Ishikawa (cell line): Measurements from ENCODE around the gene GSTA5.

Source experiments
- CEBPB ChIP-seq: IDR thresholded peaks from 2 replicates; pipeline ENCODE4 v1.6.1; 2012
- CREB1 ChIP-seq: IDR thresholded peaks from 2 replicates; pipeline ENCODE4 v1.6.1; 2012; ENCODE audit warnings: low read depth
- EGR1 ChIP-seq: IDR thresholded peaks from 2 replicates; pipeline ENCODE4 v1.6.1; 2012
- EP300 ChIP-seq: IDR thresholded peaks from 2 replicates; pipeline ENCODE4 v1.6.1; 2012; ENCODE audit warnings: borderline replicate concordance
- FOXM1 ChIP-seq: IDR thresholded peaks from 2 replicates; pipeline ENCODE4 v1.6.1; 2012; ENCODE audit warnings: low read depth, borderline replicate concordance
- NFIC ChIP-seq: IDR thresholded peaks from 2 replicates; pipeline ENCODE4 v1.6.1; 2012
- RAD21 ChIP-seq: IDR thresholded peaks from 2 replicates; pipeline ENCODE4 v1.6.1; 2012; ENCODE audit warnings: low read depth
- REST ChIP-seq: IDR thresholded peaks from 2 replicates; pipeline ENCODE4 v1.6.1; 2012; ENCODE audit warnings: low read depth, mild to moderate bottlenecking
- TAF1 ChIP-seq: IDR thresholded peaks from 2 replicates; pipeline ENCODE4 v1.6.1; 2012; ENCODE audit warnings: low read depth, mild to moderate bottlenecking
- TCF12 ChIP-seq: IDR thresholded peaks from 2 replicates; pipeline ENCODE4 v1.6.1; 2012; ENCODE audit warnings: low read depth
- TEAD4 ChIP-seq: IDR thresholded peaks from 2 replicates; pipeline ENCODE4 v1.6.1; 2012
- USF1 ChIP-seq: IDR thresholded peaks from 2 replicates; pipeline ENCODE4 v1.6.1; 2012
- YY1 ChIP-seq: IDR thresholded peaks from 2 replicates; pipeline ENCODE4 v1.6.1; 2012; ENCODE audit warnings: low read depth
- ZBTB7A ChIP-seq: IDR thresholded peaks from 2 replicates; pipeline ENCODE4 v1.6.1; 2012; ENCODE audit warnings: low read depth
- TF ChIP-seq, protein P1 (sequence below): IDR thresholded peaks from 2 replicates; pipeline ENCODE4 v1.6.1; 2012

The GSTA5 gene

GRCh38 chr6:52881662-52881995, 41.0 kb upstream of the GSTA5 start:
- TF ChIP-seq, protein P1, sequence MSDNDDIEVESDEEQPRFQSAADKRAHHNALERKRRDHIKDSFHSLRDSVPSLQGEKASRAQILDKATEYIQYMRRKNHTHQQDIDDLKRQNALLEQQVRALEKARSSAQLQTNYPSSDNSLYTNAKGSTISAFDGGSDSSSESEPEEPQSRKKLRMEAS, result no peak
- TF ChIP-seq TAF1, result 0 out of 2 replicates have a peak, but pooled peaks have one; percentile 19

DNA sequence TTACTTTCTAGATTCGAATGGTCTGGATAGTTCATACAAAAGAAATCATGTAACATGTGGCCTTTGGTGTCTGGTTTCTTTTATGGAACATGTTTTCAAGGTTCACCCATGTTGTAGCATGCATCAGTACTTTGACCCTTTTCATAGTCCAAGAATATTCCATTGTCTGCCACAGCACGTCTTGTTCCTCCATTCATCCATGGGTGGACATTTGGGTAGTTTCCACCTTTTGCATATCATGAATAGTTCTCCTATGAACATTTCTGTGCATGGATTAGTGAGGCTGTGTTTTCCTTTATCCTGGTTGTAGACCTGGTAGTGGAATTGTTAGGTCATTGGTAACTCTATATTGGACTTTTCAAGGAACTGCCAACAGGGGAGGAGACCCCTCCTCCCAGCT, 37.2 kb upstream of the GSTA5 start:
- TF ChIP-seq TCF12 (no peak), RAD21 (no peak), NFIC (no peak), USF1 (no peak), REST (no peak), FOXM1 (no peak), TEAD4 (no peak), EGR1 (no peak), CEBPB (no peak)

GRCh38 chr6:52877168-52877567, 36.6 kb upstream of the GSTA5 start:
- no peak for TF ChIP-seq FOXM1
- TF ChIP-seq CEBPB, result no peak
- no peak for TF ChIP-seq CREB1
- no peak for TF ChIP-seq TCF12
- TF ChIP-seq REST, result no peak
- TF ChIP-seq EP300, result no peak
- TF ChIP-seq YY1, result no peak
- TF ChIP-seq TEAD4, result no peak
- no peak for TF ChIP-seq TAF1
- no peak for TF ChIP-seq RAD21

GRCh38 chr6:52876056-52876787, 35.6 kb upstream of the GSTA5 start:
- TF ChIP-seq TEAD4, result no peak
- TF ChIP-seq NFIC, result no peak
- TF ChIP-seq TAF1, result no peak

GRCh38 chr6:52872031-52872430, 31.4 kb upstream of the GSTA5 start:
- TF ChIP-seq TAF1 (no peak), CEBPB (no peak), TEAD4 (no peak), REST (no peak), EP300 (no peak), RAD21 (no peak), USF1 (no peak), TCF12 (no peak), YY1 (no peak), EGR1 (no peak), ZBTB7A (no peak), FOXM1 (no peak), CREB1 (no peak), NFIC (no peak)
- TF ChIP-seq, protein P1, result no peak

DNA sequence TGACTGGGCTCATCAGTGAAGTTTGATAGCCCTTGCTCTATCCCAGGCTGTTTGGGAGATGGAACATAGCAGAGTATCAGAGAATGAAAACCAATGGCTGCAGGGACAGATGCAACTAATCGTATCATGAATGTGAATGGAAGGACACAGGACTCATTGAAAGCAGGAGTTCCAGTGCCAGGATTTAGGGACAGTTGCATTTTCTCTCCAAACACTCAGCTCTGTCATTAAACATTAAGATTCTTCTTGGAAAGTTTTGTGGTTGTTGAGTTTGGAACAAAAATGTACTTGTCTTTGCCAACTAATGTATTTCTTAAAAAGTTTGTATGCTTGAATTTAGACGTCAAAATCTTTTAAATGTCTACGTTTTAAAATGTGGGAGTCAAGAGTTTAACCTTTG, 31.0 kb upstream of the GSTA5 start:
- TF ChIP-seq EP300 (no peak), ZBTB7A (no peak), FOXM1 (no peak), USF1 (no peak), REST (no peak), CEBPB (no peak), TEAD4 (no peak), EGR1 (no peak), TAF1 (no peak), YY1 (no peak), RAD21 (no peak), TCF12 (no peak), NFIC (no peak), CREB1 (no peak)
- TF ChIP-seq, protein P1, result no peak
